Body of pancreas (tissue), 4 donors: Measurements from ENCODE around the gene CD164. TPM values are rescaled to one million over a fixed set of nuclear protein-coding genes. Genes with fewer than 3 reads are reported as not detected.

Source experiments
- ATAC-seq: fragments of 150-250 bp; one replicate; pipeline ENCODE4 v1.9.1; 2016
- DNase-seq, 4 donors: peaks; one replicate each; pipeline ENCODE4 v3.0.0-alpha.2; 2019
- H3K27ac ChIP-seq, 4 donors: fragments of 200-600 bp; sonication (generic); 1 replicate in 3 of 4; 2 replicates in 1 of 4; pipeline versions ENCODE4 v1.5.1 to v1.6.1; 2016 to 2019; ENCODE audit warnings: mild to moderate bottlenecking in 1 of 4, mixed read lengths in 1 of 4, moderate library complexity in 1 of 4
- H3K27me3 ChIP-seq, 2 donors: fragments of 200-600 bp; sonication (generic); one replicate each; pipeline ENCODE4 v1.6.0; 2016; ENCODE audit warnings: mild to moderate bottlenecking in 1 of 2
- H3K36me3 ChIP-seq, 2 donors: fragments of 200-600 bp; sonication (generic); replicated peaks in 1 of 2; 2 replicates each; pipeline ENCODE4 v1.5.1; 2016; ENCODE audit warnings: low read depth in 2 of 2; ENCODE audit not compliant: insufficient read depth in 1 of 2
- H3K4me1 ChIP-seq: fragments of 200-600 bp; sonication (generic); one replicate; pipeline ENCODE4 v1.6.0; 2016
- H3K4me3 ChIP-seq, 2 donors: fragments of 200-600 bp; sonication (generic); 1 replicate in 1 of 2; 2 replicates in 1 of 2; pipeline ENCODE4 v1.5.1; 2016 to 2019
- H3K9me3 ChIP-seq, 3 donors: fragments of 200-600 bp; sonication (generic); 1 replicate in 2 of 3; 2 replicates in 1 of 3; pipeline ENCODE4 v1.5.1; 2016
- CTCF ChIP-seq, 7 experiments: fragments of 450-650 bp in 4 of 7; fragments of 200-600 bp in 3 of 7; sonication (generic) in 3 of 7; IDR thresholded peaks; one replicate each; pipeline ENCODE4 v1.5.1; 2016 to 2019; ENCODE audit warnings: antibody characterized with exemption in 7 of 7
- POLR2A ChIP-seq, 3 donors: fragments of 450-650 bp; IDR thresholded peaks; one replicate each; pipeline ENCODE4 v1.6.1; 2016; ENCODE audit warnings: antibody characterized with exemption in 3 of 3, mild to moderate bottlenecking in 2 of 3
- WGBS, 2 donors: methylation state at CpG; one replicate each; pipeline ENCODE4 v1.1.5; 2017; 5-methylcytosine and 5-hydroxymethylcytosine counted together
- intact Hi-C: fragments of 100-400 bp; cut with DNase I; formaldehyde crosslinking; loops from one replicate; pipeline ENCODE4 v1.15.1; 2023
- total RNA-seq, 2 donors: library from RNA; depleted of rRNA; stranded (reverse); fragments of >200 nt; gene quantifications; one replicate each; pipeline ENCODE4 v1.1.0, GENCODE V29; 2016

Gene CD164
- total RNA-seq, 2 donors from 2014 or later, result 97.9 to 183 TPM

GRCh38 chr6:109343518-109343917 lies 38.7 kb downstream of the CD164 start:
- TF ChIP-seq POLR2A (IDR thresholded peaks at IDR 0.05) (no peak), CTCF (IDR thresholded peaks at IDR 0.05) (no peak)
- WGBS, 2 donors, result 36 to 51% methylated on average over 7 of the region's 7 CpGs

GRCh38 chr6:109342911-109343310 lies 39.4 kb downstream of the CD164 start:
- TF ChIP-seq POLR2A (IDR thresholded peaks at IDR 0.05) (no peak), CTCF (IDR thresholded peaks at IDR 0.05) (no peak)
- Histone ChIP-seq H3K4me1 (peaks cover 11% of the 10 kb centered on the region), H3K9me3 (no peaks in the 10 kb centered on the region), H3K4me3 (no peak overlapping the region), H3K27me3 (no peaks in the 10 kb centered on the region), H3K27ac (no peak overlapping the region), H3K36me3 (no peaks in the 10 kb centered on the region)
- 87 to 97% methylated on average over 6 of the region's 6 CpGs for WGBS, 2 donors
- DNase-seq, result no peak
- intact Hi-C loops, result no loop called here
- no peak for ATAC-seq

More at GRCh38 chr6:109343518-109343917, 38.7 kb downstream of the CD164 start:
- DNase-seq (no peak), ATAC-seq (no peak)
- peaks cover 11% of the 10 kb centered on the region for H3K4me1 ChIP-seq
- no peaks in the 10 kb centered on the region for H3K27me3 ChIP-seq
- no peaks in the 10 kb centered on the region for H3K36me3 ChIP-seq
- H3K27ac ChIP-seq, result no peak overlapping the region
- intact Hi-C loops, result no loop called here
- H3K9me3 ChIP-seq, result no peaks in the 10 kb centered on the region
- H3K4me3 ChIP-seq, result no peak overlapping the region

GRCh38 chr6:109342506-109342905 lies 39.8 kb downstream of the CD164 start:
- peaks cover 11% of the 10 kb centered on the region for H3K4me1 ChIP-seq
- no peak for DNase-seq
- ATAC-seq, result no peak
- no peaks in the 10 kb centered on the region for H3K27me3 ChIP-seq
- H3K36me3 ChIP-seq, result no peaks in the 10 kb centered on the region
- intact Hi-C loops, result no loop called here
- 79 to 81% methylated on average over 5 of the region's 5 CpGs for WGBS, 2 donors
- TF ChIP-seq POLR2A (IDR thresholded peaks at IDR 0.05) (no peak), CTCF (IDR thresholded peaks at IDR 0.05) (no peak)
- no peak overlapping the region for H3K4me3 ChIP-seq
- H3K9me3 ChIP-seq, result no peaks in the 10 kb centered on the region
- no peak overlapping the region for H3K27ac ChIP-seq

GRCh38 chr6:109340811-109341210 lies 41.5 kb downstream of the CD164 start:
- TF ChIP-seq POLR2A (IDR thresholded peaks at IDR 0.05), result no peak
- no peak for TF ChIP-seq CTCF (IDR thresholded peaks at IDR 0.05)
- 94 to 99% methylated on average over 4 of the region's 4 CpGs for whole genome bisulfite sequencing, 2 donors
- no peak for DNase-seq
- intact Hi-C loops, result no loop called here
- ATAC-seq, result no peak
- H3K27ac ChIP-seq, result no peak overlapping the region
- H3K36me3 ChIP-seq, result no peaks in the 10 kb centered on the region
- no peaks in the 10 kb centered on the region for H3K9me3 ChIP-seq
- H3K4me1 ChIP-seq, result peaks cover 26% of the 10 kb centered on the region
- no peak overlapping the region for H3K4me3 ChIP-seq
- H3K27me3 ChIP-seq, result no peaks in the 10 kb centered on the region

- H3K27me3 ChIP-seq, result no peaks in the 10 kb centered on the region
- TF ChIP-seq POLR2A (IDR thresholded peaks at IDR 0.05) (peak in 1 of 3 donors; percentile 9), CTCF (IDR thresholded peaks at IDR 0.05) (no peak)
- no peak overlapping the region for H3K4me3 ChIP-seq
- ATAC-seq (peak; percentile 69), DNase-seq (peak; percentile 41 to 72 (median 56))
- WGBS, 2 donors, result 51 to 62% methylated on average over 2 of the region's 2 CpGs
- H3K4me1 ChIP-seq, result peaks cover 26% of the 10 kb centered on the region
- H3K36me3 ChIP-seq, result no peaks in the 10 kb centered on the region
- peak overlapping the region; percentile 48 to 61 (median 58) for H3K27ac ChIP-seq
- intact Hi-C loops, result no loop called here
- no peaks in the 10 kb centered on the region for H3K9me3 ChIP-seq
Observed at GRCh38 chr6:109339906-109340678, 42.2 kb downstream of the CD164 start.
